Transverse colon (tissue), 4 donors: ENCODE measurements around the gene MCC.

ENCODE experiments used
- CTCF ChIP-seq, 5 experiments: fragments of 200-600 bp in 3 of 5; fragments of 450-650 bp in 2 of 5; sonication (generic) in 3 of 5; IDR thresholded peaks; 1 replicate in 2 of 5; 2 replicates in 3 of 5; pipeline ENCODE4 v1.5.1; 2016 to 2017; ENCODE audit warnings: antibody characterized with exemption in 5 of 5, inconsistent platforms in 3 of 5, mild to moderate bottlenecking in 2 of 5, moderate library complexity in 1 of 5
- EP300 ChIP-seq: sonication (generic); formaldehyde crosslinking; IDR thresholded peaks from one replicate; pipeline ENCODE4 v1.6.1; 2017; ENCODE audit warnings: antibody characterized with exemption, low read depth
- POLR2A ChIP-seq: fragments of 450-650 bp; IDR thresholded peaks from one replicate; pipeline ENCODE4 v1.6.1; 2016; ENCODE audit warnings: antibody characterized with exemption, mild to moderate bottlenecking, moderate library complexity
- POLR2AphosphoS5 ChIP-seq, 3 donors: sonication (generic); formaldehyde crosslinking; IDR thresholded peaks; one replicate each; pipeline ENCODE4 v1.6.1; 2016; ENCODE audit warnings: antibody characterized with exemption in 3 of 3

DNA sequence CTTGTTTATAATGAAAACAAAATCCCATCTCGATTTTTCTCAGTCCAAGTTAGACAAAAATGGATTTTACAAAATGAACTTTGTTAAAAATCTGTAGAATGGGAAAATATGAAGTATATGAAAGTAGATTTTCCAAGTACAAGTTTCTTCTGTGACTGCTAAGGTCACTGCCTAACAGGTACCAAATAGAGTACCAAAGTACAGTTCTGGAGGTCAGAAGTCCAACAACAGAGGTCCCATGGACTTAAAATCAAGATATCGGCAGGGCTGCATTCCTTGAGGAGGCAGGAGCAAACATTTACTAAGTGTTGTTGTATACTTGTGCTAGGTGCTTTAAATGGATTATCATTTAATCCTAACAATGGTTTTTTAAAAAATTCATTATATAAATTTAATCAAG lies 31.2 kb upstream of the MCC start:
- TF ChIP-seq CTCF (IDR thresholded peaks at IDR 0.05): no peak
- TF ChIP-seq POLR2A: no peak
- no peak for TF ChIP-seq POLR2AphosphoS5 (IDR thresholded peaks at IDR 0.05)
- TF ChIP-seq EP300: no peak
